WI38 (cell line): ENCODE results near the gene SLC7A10.

Experiments
- H3K4me3 ChIP-seq: 2 replicates; pipeline ENCODE4 v1.5.1; 2011; ENCODE audit warnings: low read depth, mild to moderate bottlenecking, control low read depth, low read length
- CTCF ChIP-seq: IDR thresholded peaks from 2 replicates; pipeline ENCODE4 v1.5.1; 2012; ENCODE audit warnings: low read depth, mild to moderate bottlenecking, control low read depth, low read length

SLC7A10 gene

GRCh38 chr19:33176670-33177416 lies 48.8 kb downstream of the SLC7A10 start:
- H3K4me3 ChIP-seq = peak overlapping the region; percentile 72
- peak; percentile 20 for TF ChIP-seq CTCF

GRCh38 chr19:33175886-33176669 lies 49.6 kb downstream of the SLC7A10 start:
- H3K4me3 ChIP-seq = peak overlapping the region; percentile 72
- TF ChIP-seq CTCF = no peak

GRCh38 chr19:33175156-33175782 lies 50.4 kb downstream of the SLC7A10 start:
- no peak for TF ChIP-seq CTCF
- H3K4me3 ChIP-seq = no peak overlapping the region

- no peak overlapping the region for H3K4me3 ChIP-seq
These were observed 51.5 kb downstream of the SLC7A10 start for GRCh38 chr19:33174186-33174585.

GRCh38 chr19:33171916-33172359 lies 53.7 kb downstream of the SLC7A10 start:
- no peak overlapping the region for H3K4me3 ChIP-seq
- TF ChIP-seq CTCF = no peak

More at GRCh38 chr19:33174186-33174585, 51.5 kb downstream of the SLC7A10 start:
- no peak for TF ChIP-seq CTCF

- TF ChIP-seq CTCF = no peak
- H3K4me3 ChIP-seq = no peak overlapping the region
These were observed 54.3 kb downstream of the SLC7A10 start for GRCh38 chr19:33171222-33171795.
